Peyer's patch (tissue), 4 donors: ENCODE results near the gene OPRPN.

Source experiments
- CTCF ChIP-seq, 6 experiments: fragments of 450-650 bp in 4 of 6; fragments of 200-600 bp in 2 of 6; sonication (generic) in 1 of 6; IDR thresholded peaks; one replicate each; pipeline ENCODE4 v1.5.1; 2017 to 2019; ENCODE audit warnings: antibody characterized with exemption in 6 of 6, mild to moderate bottlenecking in 3 of 6, moderate library complexity in 1 of 6
- POLR2A ChIP-seq, 2 donors: fragments of 450-650 bp; IDR thresholded peaks; one replicate each; pipeline ENCODE4 v1.5.1; 2017; ENCODE audit warnings: antibody characterized with exemption in 2 of 2, mild to moderate bottlenecking in 2 of 2, moderate library complexity in 2 of 2

GRCh38 chr4:70399319-70399718 lies 1.6 kb downstream of the OPRPN start:
- TF ChIP-seq CTCF (IDR thresholded peaks at IDR 0.05): no peak
- TF ChIP-seq POLR2A (IDR thresholded peaks at IDR 0.05): no peak
